Activated CD8-positive, alpha-beta memory T cell treated with anti-CD3 and anti-CD28 coated beads, Interleukin-2, amount 50 U/mL, for 4 hours (primary cell): ENCODE data around the gene MORF4L2.
"Not testable (repeated sequence)": the region's sequence is repeated elsewhere in the genome, so short reads cannot be mapped to it uniquely, and the experiment has no call there.

ENCODE experiments used
- DNase-seq: peaks from one replicate; pipeline ENCODE4 v3.0.0-alpha.2; 2020

Gene MORF4L2

DNA sequence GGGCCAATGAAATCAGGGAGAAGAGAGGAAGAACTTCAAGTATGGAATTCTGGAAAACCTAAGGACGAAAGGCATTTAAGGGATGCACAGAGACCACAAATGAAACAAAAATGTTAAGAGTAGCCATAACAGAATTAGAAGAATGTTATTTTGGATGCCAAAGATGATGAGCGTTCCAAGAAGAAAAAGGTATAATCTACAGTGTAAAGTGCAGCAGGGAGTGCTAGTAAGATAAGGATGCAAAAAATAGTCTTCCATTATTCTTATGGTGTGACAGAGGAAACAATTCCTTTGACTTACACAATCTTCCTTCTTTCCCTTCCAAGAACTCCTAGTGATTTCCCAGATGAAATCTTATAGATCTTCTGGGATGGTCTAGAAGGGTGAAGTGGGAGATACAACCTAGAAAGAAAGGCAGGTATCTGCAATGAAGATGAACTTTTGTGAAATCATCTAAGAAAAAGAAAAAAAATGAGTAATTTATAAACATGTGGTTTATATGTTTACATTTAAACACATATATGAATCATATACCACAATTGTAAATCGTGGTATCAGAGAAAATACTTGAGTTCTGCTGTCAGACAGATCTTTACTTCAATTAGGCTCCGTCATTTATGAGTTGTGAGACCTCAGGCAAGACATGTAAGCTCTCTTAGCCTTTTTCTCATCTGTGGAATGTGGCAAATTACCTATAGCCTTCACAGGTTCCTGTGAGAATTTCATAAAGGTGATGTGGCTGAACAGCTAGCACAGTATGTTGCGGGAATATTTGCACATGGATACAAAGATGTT lies 8.1 kb downstream of the MORF4L2 start:
- DNase-seq = no peak

DNA sequence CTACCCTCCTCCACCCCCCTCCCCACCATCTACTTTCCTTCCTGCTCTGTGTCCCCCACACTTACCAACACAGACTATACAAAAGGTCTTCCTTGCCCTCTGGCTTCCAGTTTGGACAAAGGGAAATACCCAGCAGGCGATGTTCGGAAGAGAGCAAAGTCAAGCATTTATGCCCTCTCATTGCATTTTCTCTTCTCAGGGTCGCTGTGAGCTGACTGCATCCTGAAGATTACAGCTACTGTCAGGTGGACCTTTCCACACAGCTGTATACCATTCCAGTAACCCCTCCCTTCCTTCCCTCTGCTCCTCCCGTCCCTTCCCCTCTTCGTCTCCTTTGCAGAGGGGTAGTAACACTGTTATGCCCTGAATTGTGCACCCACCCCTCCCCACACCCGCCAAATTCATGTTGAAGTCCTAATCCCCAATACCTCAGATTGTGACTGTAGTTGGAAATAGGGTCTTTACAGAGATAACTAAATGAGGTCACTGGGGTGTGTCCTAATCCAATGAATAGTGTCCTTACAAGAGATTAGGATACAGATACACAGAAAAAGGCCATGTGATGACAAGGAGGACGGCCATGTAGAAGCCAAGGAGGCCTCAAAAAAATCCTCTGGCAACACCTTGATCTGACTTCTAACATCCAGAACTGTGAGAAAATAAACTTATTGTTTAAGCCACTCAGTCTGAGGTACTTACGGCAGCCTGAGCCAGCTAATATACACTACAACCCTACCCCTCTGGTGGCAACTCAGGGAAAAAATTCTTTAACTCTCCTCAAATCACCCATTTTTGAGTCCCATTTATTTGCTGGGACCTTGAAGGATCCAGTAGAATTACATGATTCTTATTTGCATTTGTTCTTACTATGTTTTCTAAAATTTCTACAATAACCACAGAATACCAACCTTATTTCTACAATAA lies 11.7 kb downstream of the MORF4L2 start:
- no peak for DNase-seq

GRCh38 chrX:103669745-103670144 lies 16.8 kb downstream of the MORF4L2 start:
- DNase-seq = no peak

DNA sequence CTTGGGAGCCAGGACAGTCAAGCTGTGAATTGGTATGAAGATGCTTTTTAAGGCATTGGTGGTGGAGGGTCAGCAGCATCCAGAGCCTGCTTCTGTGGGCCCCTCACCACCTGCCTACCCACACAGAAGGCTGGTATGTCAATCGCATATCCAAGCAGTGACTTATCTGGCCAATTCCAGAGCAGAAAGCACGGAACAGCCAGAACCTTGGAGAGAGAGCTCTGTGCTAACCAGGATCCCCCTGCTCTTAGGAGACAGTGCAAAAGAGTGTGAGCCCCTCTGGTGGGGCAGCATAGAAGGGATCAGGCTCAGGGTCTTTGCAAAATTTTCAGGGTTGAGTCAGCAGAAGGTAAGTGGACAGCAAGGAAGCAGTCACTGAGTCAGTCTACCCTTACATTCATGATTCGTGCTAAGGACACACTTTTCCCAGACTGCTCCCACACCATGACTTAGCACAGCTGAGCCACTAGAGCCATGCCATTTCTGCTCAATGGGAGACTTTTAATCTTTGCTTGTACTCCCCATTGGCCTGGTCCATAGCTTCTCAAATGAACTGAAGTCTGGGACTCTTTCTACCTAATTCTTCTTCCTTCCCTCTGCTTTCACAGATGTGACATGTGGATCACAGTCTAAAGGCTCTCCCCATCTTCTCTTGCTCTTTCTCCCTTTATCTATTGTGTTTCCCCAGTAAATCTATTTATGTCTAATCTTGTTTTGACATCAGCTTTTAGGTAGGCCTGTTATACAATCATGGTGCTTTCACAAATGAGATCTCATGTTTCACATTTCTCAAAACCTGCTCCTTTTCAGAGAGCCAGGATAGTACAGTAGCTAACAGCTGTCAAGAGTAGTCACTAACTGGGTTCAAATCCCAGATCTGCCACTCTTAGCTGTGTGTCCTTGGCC lies 20.0 kb downstream of the MORF4L2 start:
- no peak for DNase-seq

- no peak for DNase-seq
Observed at GRCh38 chrX:103663981-103664762, 22.3 kb downstream of the MORF4L2 start.

DNA sequence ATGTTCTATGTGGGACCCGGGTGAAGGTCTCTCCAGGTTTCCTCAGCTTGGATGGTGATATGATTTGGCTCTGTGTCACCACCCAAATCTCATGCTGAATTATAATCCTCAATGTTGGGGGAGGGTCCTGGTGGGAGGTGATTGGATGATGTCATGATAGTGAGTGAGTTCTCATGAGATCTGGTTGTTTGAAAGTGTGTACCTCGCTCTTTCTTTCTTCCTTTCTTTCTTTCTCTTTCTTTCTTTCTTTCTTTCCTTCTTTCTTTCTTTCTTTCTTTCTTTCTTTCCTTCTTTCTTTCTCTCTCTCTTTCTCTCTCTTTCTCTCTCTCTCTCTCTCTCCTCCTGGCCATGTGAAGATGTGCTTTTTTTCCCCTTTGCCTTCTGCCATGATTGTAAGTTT lies 27.0 kb downstream of the MORF4L2 start:
- DNase-seq = not testable (repeated sequence)

DNA sequence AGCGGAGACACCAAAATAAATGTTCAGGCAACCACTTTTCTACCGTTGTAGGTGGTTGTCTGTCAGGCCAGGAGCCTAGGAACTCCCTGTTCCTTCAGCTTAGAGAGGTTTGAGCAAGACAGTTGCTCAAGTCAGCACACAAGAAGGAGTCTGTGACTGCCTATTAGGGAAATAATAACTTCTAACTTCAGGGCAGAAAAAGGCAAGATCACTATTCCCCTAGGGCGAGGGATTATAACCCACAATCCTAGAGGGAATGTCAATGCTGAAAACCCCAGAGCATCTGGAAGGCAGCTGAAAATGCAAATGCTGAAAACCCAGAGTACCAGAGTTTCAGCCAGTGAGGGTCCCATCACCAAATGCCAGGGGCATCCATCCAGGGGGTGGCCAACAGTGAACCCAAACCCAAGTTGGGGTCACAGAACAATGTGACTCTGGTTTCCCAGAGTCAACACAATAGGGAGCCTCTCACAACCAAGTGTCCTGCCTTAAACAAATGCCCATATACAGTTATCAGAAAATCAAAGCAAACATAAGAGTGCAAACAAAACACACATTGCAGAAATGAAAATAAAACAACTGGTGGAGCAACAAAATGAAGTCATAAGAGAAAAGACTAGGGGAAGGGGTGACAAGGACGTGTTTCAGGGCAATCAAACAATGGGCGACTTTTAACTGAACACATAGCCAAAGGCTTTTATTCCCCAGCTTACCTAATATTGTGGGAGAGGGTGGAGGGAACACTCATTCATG lies 27.6 kb downstream of the MORF4L2 start:
- DNase-seq = no peak

- DNase-seq = not testable (repeated sequence)
Observed at GRCh38 chrX:103657066-103657465, 29.4 kb downstream of the MORF4L2 start.

DNA sequence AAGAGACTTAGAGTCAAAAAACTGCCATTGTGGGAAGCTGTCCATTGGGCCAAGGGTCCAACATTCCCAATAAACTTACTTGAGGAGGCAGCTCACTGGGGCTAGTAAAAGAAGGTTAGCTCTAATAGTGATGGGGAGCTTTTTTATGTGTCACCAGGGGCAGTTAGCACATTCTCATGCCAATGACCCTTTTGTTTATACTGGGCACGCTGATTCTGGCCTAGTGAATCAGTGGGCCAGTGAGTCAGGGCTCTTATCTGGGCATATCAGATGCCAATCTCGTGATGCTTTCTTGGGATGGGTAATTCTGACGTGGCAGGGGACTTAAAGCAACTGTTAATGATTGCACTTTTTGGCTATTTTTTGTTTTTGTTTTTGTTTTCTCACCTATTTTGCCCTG lies 29.9 kb downstream of the MORF4L2 start:
- DNase-seq = no peak

DNA sequence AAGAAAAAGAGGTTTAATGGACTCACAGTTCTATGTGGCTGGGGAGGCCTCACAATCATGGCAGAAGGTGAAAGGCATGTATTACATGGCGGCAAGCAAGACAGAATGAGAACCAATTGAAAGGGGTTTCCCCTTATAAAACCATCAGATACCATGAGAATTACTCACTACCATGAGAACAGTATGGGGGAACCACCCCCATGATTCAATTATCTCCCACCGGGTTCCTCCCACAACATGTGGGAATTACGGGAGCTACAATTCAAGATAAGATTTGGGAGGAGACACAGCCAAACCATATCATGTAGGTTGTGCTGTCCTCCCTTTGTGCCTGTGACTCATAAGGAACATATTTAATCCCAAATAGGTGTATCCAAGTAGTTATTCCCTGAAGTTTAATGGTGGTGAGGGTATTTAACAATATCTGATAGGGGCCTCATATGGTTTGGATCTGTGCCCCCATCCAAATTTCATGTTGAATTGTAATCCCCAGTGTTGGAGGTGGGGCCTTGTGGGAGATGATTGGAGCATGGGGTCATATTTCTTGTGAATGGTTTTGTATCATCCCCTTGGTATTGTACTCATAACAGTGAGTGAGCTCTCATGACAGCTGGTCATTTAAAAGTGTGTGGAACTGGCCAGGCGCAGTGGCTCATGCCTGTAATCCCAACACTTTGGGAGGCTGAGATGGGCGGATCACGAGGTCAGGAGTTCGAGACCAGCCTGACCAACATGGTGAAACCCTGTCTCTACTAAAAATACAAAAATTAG lies 31.1 kb downstream of the MORF4L2 start:
- not testable (repeated sequence) for DNase-seq

- no peak for DNase-seq
Observed at GRCh38 chrX:103651151-103651773, 35.2 kb downstream of the MORF4L2 start.

GRCh38 chrX:103647630-103648029 lies 38.9 kb downstream of the MORF4L2 start:
- no peak for DNase-seq

GRCh38 chrX:103644125-103644524 lies 42.4 kb downstream of the MORF4L2 start:
- DNase-seq = no peak

GRCh38 chrX:103640401-103641155 lies 45.9 kb downstream of the MORF4L2 start:
- no peak for DNase-seq

DNA sequence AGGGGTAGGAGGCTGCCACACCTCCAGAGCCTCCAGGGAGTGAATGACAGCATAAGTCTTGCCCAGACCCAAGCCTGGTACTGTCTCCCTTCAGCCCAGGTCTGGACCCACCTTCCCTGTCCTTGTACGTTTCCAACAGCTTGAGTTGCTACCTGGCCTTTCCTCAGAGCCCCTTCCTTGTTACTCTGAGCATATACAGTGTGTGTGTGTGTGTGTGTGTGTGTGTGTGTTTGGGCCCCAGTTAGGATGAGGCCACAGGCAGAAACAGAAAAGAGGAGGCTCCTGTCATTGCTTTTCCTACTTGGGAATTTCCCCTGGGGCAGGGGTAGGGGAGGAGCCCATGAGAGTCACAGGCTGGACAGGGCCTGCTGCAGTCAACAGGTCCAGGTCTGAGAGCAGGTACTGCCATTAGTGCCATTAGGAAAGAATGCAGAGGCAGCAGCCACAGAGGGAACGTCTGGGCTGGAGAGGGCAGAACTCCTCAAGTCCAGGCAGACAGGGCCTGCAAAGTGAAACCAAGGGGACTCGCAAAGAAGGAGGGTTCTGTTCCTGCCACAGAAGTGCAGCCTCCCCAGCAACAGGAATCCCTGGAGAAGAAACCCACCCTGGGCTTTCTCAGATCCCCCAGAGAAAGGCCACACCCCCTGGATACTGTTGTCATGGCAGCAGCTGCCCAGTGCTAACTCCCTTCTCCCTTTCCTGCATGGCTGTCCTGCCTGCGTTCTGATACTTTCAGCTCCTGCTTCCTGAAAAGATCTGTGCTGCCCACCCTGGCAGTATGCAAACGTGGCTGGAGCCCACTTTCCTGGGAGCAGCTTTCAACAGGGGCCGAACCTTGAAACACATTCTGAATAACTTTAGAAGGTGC lies 47.8 kb downstream of the MORF4L2 start:
- DNase-seq = not testable (repeated sequence)

DNA sequence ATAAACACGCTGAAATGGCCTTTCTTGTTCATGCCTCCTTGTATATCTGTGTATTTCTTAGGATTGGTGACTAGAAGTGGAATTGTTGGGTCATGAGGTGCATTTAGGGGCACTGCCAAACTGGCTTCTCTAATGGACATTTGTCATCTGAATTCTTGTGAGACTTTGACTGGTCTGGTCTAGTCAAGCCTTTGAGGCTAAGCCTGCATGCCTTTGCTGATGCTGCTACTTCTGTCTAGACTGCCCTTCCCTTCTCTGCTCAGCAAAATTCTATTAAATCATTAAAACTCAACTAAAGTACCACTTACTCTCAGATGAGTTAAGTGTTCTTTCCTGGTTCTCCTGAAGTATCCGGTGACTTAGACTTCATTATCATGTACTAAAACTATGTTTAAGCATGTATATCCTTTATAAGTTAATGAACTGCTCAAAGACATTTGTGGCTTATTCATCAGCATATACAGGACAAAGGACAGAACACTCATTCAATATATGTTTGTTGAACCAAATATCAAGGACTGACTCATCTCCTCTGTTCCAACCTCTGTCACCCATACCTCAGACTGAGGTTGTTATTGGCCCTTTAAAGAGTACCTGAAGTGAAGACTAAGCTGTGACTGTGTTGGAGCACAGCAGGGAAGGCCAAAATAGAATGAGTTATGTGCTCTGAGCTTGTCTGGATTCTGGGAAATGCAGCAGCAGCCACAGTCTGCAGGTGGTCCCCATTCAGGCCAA lies 48.7 kb downstream of the MORF4L2 start:
- no peak for DNase-seq

DNA sequence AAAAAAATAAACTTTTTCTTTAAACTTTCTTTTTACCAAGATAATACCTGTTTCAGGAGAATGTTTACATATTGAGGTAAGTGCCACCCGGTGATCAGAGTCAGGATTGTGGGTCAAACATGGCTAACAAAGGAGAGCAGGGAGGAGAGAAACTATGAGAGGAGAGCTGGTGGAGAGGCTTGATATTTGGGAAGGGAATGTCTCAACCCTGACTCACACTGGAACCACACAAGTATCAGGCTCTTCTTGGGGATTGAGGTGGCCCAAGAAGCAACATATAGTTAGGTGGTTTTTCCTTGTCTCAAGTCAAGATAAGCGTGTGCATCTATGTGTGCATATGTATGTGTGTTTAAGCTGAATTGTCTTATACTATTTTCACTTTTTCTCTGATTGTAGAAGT lies 51.1 kb downstream of the MORF4L2 start:
- no peak for DNase-seq
